AG09309 (cell line): Measurements from ENCODE around the gene LRRC70.

ENCODE experiments used
- DNase-seq: peaks from one replicate; pipeline ENCODE4 v3.0.0-alpha.2; 2010; ENCODE audit warnings: low read depth
- H3K4me3 ChIP-seq: 2 replicates; pipeline ENCODE4 v1.5.1; 2011; ENCODE audit warnings: mild to moderate bottlenecking, low read depth, low read length, moderate library complexity; ENCODE audit not compliant: control insufficient read depth
- CTCF ChIP-seq: IDR thresholded peaks from 2 replicates; pipeline ENCODE4 v1.5.1; 2011; ENCODE audit warnings: mild to moderate bottlenecking, low read depth, low read length, inconsistent platforms; ENCODE audit not compliant: insufficient read depth, control insufficient read depth; ENCODE audit errors: missing control alignments

Gene LRRC70

DNA sequence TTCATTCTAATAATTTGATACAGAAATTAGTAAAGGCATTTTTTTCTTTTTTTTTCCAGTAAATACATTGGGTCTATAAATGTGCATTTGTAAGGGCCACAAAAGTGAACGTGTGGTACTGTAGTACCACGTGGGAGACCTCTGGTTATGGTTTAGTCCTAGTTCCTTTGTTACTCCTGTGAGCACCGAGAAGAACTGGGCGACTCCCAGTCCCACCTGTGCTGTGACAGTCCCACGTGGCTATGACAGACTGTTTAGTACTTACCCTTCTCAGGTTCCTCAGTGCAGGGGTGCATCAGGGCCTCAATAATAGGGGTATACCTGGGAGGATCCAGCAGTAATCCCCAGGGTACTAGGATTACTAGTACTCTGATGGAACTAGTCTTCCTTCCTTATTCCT lies 49.3 kb downstream of the LRRC70 start:
- DNase-seq: no peak
- TF ChIP-seq CTCF: no peak
- no peak overlapping the region for H3K4me3 ChIP-seq
